GM21360 (cell line): ENCODE data around the gene PCED1A.
"Not testable (repeated sequence)": the region's sequence is repeated elsewhere in the genome, so short reads cannot be mapped to it uniquely, and the experiment has no call there.

Experiments used
- ATAC-seq: cut with Tn5 transposase; IDR thresholded peaks from one replicate; pipeline ENCODE4 v1.9.1; 2021; ENCODE audit warnings: mild to moderate bottlenecking, moderate library complexity; ENCODE audit not compliant: unreplicated experiment

The PCED1A gene

DNA sequence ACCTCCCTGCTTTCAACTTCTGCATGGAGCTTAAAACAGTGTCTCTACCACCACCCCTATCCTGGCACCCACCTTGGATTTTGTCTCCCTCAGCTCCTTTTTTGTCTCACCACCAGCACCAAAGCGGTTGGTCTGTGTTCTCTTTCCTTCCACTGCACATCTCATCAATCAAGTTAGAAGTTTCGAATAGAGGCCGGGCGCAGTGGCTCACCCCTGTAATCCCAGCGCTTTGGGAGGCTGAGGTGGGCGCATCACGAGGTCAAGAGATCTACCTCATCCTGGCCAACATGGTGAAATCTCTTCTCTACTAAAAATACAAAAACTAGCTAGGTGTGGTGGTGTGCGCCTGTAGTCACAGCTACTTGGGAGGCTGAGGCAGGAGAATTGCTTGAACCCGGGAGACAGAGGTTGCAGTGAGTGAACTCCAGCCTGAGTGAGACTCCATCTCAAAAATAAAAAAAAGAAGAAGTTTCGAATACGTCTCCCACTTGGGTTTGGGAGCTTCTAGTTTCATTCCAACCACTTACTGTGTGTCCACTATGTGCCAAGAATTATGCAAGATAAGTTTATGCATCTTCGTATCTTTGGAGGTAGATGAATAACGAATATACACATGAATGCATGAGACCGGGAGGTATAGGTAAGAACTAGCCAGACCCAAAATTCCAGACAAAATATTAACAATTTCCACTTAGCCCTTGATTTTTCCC lies 5.9 kb downstream of the PCED1A start:
- ATAC-seq: no peak

DNA sequence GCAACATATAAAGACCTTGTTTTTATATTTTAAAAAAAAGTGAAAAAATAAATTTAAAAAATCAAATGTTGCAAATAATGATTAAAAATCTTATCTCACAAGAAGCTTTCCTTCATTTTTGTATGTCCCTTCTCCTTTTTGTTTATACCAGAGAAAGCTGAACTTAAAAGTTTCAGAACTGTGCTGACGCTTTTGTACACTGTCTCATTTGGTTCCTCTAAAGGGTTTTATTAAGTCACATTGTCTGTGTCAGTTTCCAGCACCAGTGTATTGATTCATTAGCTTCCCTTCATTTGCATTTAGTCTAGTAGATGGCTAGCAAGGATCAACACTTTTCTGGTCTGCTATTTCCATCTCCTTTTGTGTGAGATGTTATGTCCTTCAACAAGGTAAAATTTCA lies 6.7 kb downstream of the PCED1A start:
- ATAC-seq: no peak

GRCh38 chr20:2831206-2831605 lies 9.2 kb downstream of the PCED1A start:
- ATAC-seq: not testable (repeated sequence)

- ATAC-seq: no peak
Measured at GRCh38 chr20:2829376-2829775, 11.1 kb downstream of the PCED1A start.

DNA sequence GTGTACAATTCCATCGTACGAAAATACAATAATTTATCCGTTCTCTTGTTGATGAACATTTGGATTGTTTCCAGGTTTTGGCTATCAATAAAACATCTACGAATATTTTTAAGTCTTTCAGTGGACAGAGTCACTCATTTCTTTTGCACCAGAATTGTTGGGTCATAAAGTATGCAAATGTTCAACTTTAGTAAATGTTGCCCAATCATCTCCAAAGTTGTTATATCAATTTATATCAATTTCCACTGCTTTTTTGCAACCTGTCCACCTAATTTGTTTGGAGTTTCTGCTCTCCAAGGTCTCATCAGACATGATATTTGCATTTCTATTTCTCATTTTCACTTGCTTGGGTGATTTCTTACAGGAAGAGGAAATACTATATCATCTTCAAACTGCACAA lies 13.8 kb downstream of the PCED1A start:
- no peak for ATAC-seq

DNA sequence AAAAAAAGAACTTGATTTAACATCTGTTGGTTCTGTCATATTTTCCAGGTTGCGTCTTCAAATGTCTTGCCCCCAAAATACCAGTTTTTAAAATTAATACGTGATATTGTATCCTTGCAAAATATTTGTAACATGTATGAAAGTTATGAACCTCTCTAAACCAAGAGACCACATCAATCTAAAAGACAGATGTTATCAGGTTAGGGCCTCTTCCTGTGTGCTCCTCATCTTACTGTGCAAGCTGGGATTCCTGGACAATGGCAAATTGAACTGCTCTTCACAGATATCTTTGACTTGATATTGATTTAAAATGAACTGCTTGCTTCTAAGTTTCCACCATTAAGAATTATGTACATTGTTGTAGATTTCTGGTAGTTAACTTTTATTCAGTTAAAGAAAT lies 14.7 kb downstream of the PCED1A start:
- ATAC-seq: no peak

DNA sequence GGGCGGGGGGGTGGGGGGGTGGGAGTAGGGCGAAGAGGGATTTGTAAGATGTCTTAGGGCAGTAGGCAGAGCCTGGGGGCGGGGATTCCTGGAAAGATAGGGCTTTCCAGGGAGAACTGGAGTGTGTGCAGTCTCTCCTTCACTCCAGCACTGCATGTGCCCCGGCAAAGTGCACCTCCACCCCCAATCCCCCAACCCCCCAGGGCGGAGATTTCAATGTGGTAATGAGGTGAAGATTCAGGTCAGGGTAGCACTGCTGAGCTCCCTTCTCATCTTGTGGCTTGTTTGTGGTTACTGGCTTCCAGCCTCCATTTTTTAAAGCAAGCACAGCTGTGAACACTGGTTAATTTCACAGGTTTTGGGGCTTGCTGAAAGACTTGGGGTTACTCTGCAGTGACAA lies 18.4 kb downstream of the PCED1A start:
- ATAC-seq: no peak

- no peak for ATAC-seq
Measured at GRCh38 chr20:2820896-2821869, 19.3 kb downstream of the PCED1A start.

DNA sequence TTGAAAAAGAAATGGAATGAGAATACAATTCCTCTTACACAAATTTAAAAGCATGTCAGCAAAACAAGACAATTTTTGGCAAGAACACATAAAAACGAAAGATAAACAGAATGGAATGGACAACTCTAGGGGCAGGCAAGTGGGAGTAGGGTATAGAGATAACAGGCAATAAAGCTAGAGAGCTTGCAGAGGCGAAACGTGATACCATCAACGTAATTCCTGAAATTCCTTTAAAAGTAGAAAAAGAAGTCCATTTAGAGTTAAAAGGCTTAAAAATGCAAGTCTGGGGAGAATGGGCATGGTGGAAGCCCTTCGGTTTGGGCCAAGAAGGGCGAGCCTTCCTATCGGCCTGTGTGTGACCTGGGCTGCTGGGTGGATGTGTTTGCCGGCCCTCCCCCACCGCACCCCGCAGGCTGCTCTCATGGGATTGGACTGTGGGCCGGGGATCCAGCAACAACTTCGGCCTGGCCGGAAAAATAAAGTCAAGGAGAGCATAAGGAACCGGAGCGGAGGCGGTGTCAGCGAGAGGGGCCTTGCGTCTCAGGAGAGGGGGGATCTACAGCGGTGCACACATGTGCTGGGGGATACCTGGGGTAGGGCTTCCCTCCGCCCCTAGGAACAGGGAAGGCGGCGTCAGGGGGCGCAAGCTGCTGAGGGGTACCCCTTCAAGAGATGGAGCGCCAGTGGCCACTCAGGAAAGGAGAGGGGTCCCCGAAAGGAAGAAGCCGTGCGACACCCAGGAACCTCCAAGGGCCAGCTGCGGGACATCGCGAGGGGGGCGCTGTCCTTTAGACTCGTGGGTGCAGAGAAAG lies 20.2 kb downstream of the PCED1A start:
- no peak for ATAC-seq

DNA sequence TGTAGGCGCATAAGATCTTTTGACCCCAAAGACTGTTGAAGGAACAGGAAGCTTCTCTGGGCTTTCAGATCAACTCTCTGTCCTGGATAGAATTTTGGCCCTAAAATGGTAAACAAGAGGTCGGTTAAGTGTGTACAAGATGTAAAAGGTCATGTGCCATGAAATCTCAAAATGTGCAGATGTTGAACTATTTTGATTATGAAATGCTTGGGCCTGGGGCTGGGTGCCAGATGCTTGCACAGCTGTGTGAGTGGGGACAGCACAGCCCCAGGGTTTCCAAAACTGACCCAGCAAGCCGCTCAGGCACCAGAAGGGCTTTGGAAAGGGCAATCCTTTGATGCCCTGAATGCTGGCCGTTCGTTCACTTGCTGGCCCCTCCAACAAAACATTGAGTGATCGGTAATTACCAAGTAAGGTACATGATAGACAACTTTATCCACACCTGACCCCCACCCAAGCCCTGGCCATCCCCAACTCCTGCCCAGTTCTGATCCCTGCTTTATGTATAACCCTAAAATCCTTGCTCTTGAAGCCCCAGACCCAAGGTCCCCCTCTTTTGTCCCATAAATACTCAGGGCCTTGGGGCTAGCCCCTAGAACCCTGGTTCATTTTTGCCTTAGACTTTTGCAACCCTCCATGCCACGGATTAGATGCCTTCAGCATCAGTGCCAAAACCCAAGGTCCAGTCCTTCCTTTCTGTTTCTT lies 22.4 kb downstream of the PCED1A start:
- ATAC-seq: no peak

DNA sequence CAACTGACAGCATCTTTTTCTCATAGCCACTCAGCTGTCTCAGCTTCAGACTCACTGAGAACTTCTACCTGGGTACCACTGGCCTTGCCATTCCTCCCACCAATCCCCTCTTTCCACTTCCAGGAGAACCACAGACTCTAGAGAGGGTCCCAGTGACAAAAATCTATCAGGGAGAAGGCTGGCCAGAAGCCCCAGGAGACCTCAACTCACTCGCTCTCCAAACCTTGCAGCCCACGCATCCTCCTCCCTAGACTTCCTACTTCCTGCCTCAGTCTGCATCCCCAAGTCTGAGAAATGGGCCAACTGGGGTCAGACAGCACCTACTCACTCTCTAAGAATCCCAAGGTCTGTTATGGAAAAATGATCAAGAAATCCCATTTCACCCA lies 23.1 kb downstream of the PCED1A start:
- no peak for ATAC-seq

- no peak for ATAC-seq
Measured at GRCh38 chr20:2816583-2817340, 23.7 kb downstream of the PCED1A start.

- ATAC-seq: no peak
Measured at GRCh38 chr20:2816030-2816582, 24.3 kb downstream of the PCED1A start, which contains the start of gene TMEM239. TSS of gene TMEM239 (plus strand) at chr20:2816364. CDS start at chr20:2816555, 191 bp downstream.

DNA sequence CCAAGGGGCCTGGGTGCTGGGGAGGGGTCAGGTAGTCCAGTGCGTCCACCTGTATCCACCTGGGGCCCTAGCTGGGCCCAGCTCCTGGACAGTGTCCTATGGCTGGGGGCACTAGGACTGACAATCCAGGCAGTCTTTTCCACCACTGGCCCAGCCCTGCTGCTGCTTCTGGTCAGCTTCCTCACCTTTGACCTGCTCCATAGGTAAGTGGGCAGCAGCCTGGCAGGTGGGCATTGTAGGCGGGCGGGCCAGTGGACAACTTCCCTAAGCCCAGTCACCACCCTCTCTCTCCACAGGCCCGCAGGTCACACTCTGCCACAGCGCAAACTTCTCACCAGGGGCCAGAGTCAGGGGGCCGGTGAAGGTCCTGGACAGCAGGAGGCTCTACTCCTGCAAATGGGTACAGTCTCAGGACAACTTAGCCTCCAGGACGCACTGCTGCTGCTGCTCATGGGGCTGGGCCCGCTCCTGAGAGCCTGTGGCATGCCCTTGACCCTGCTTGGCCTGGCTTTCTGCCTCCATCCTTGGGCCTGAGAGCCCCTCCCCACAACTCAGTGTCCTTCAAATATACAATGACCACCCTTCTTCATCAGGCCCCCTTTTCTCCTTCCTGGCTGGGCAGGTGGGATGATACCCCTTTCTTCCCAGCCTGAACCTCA lies 25.1 kb downstream of the PCED1A start:
- no peak for ATAC-seq

- ATAC-seq: no peak
Measured at GRCh38 chr20:2814587-2815051, 25.8 kb downstream of the PCED1A start, which contains the start of gene C20orf141. TSS of gene C20orf141 (plus strand) at chr20:2814987. CDS start at chr20:2815185, 198 bp downstream.

DNA sequence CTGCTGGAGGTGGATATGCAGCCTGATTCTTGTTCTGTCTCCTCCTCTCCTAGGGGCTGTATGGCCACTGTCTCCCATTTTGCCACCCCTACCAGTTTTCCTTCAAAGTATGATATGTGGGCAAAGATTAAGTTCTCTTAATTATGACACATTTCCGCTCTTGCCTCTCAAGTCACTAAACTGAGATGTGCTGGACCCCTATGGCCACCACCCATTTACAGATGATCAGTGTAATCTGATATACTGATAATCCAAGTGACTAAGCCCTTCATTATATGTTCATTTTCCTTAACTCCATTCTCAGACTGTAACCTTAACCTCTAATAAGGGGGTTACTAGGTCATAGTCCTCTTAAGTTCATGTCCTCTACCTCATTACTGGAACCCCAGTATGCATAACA lies 26.4 kb downstream of the PCED1A start:
- no peak for ATAC-seq

DNA sequence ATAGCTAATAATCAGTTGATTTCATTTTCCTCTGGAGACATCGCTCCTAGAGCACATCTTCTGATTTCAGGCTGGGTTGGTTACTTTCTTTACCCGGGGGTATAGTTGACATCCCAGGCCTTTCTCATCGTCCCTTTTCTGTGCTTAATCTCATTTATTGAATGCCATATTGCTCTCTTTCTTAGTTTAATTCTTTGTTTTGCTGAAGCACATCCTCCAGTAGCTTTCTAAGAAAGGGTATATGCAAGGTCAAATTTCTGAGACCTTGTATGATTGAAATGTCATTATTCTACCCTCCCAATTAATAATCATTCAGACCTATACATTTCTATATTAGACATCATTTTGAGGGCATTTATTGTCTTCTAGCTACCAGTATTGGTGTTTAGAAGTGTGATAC lies 28.3 kb downstream of the PCED1A start:
- ATAC-seq: no peak

GRCh38 chr20:2809690-2810089 lies 30.8 kb downstream of the PCED1A start:
- no peak for ATAC-seq

GRCh38 chr20:2807929-2808328 lies 32.5 kb downstream of the PCED1A start:
- ATAC-seq: not testable (repeated sequence)
